H1 (cell line): ENCODE results near the gene LRRC37A3. TPM values are rescaled to one million over a fixed set of nuclear protein-coding genes. Genes with fewer than 3 reads are reported as not detected.
"Not testable (repeated sequence)": the region's sequence is repeated elsewhere in the genome, so short reads cannot be mapped to it uniquely, and the experiment has no call there.

Experiments
- CTCF ChIA-PET: fragments of 300-600 bp; sonication (Branson Sonifier 250); formaldehyde crosslinking; loops from one replicate; lab custom pipeline; 2021; ENCODE audit not compliant: partially characterized antibody; lab: Charles Lee
- POLR2A ChIA-PET: fragments of 300-600 bp; sonication (Branson Sonifier 250); formaldehyde crosslinking; loops from one replicate; lab custom pipeline; 2021; ENCODE audit warnings: inconsistent platforms; ENCODE audit not compliant: partially characterized antibody; lab: Charles Lee
- DNase-seq, 2 experiments: peaks; one replicate each; pipeline versions ENCODE4 v3.0.0 to v3.0.0-alpha.2; 2010 to 2022; ENCODE audit warnings: low spot score in 2 of 2, low read depth in 1 of 2, mixed read lengths in 1 of 2
- FAIRE-seq: peaks from 2 replicates; lab custom pipeline; 2011; peaks lifted over from hg19 to GRCh38; lab: Jason Lieb, UNC
- H2AFZ ChIP-seq: 2 replicates; pipeline ENCODE4 v1.8.1; 2012; ENCODE audit warnings: low read length, inconsistent platforms
- H2AK5ac ChIP-seq: 2 replicates; pipeline ENCODE4 v1.6.1; 2013; ENCODE audit warnings: low read depth, low read length
- H2BK120ac ChIP-seq: replicated peaks from 2 replicates; pipeline ENCODE3; 2013; ENCODE audit warnings: low read depth, low read length, inconsistent platforms
- H2BK12ac ChIP-seq: 2 replicates; pipeline ENCODE4 v1.6.1; 2013; ENCODE audit warnings: low read depth, low read length
- H2BK15ac ChIP-seq: 2 replicates; pipeline ENCODE4 v1.6.1; 2013; ENCODE audit warnings: low read length
- H2BK20ac ChIP-seq: 2 replicates; pipeline ENCODE4 v1.6.1; 2013; ENCODE audit warnings: low read length
- H2BK5ac ChIP-seq: 2 replicates; pipeline ENCODE4 v1.6.1; 2013; ENCODE audit warnings: low read depth, low read length
- H3K14ac ChIP-seq: 2 replicates; pipeline ENCODE4 v1.6.1; 2013; ENCODE audit warnings: inconsistent platforms; ENCODE audit not compliant: insufficient read length
- H3K18ac ChIP-seq: 2 replicates; pipeline ENCODE4 v1.6.1; 2013; ENCODE audit warnings: low read length; ENCODE audit errors: extremely low read depth
- H3K23ac ChIP-seq: 2 replicates; pipeline ENCODE4 v1.6.1; 2013; ENCODE audit warnings: inconsistent platforms; ENCODE audit not compliant: insufficient read length
- H3K23me2 ChIP-seq: 2 replicates; pipeline ENCODE4 v1.6.1; 2013; ENCODE audit warnings: low read depth, low read length
- H3K27ac ChIP-seq: 2 replicates; pipeline ENCODE4 v1.6.1; 2011; ENCODE audit warnings: low read depth, low read length, inconsistent platforms
- H3K27me3 ChIP-seq, 4 experiments: replicated peaks in 1 of 4; 1 replicate in 1 of 4; 2 replicates in 3 of 4; pipeline versions ENCODE4 v1.6.1 to v1.8.1; 2011 to 2013; ENCODE audit warnings: low read length in 3 of 4, mild to moderate bottlenecking in 3 of 4, inconsistent platforms in 2 of 4, mixed read lengths in 2 of 4, moderate library complexity in 1 of 4; ENCODE audit not compliant: control insufficient read depth in 3 of 4, insufficient read depth in 3 of 4; ENCODE audit errors: extremely low read depth in 1 of 4
- H3K36me3 ChIP-seq, 4 experiments: 2 replicates each; pipeline versions ENCODE4 v1.6.1 to v1.8.1; 2011 to 2013; ENCODE audit warnings: mild to moderate bottlenecking in 4 of 4, low read length in 3 of 4, moderate library complexity in 2 of 4, control low read depth in 1 of 4, inconsistent platforms in 1 of 4; ENCODE audit not compliant: insufficient read depth in 4 of 4, control insufficient read depth in 2 of 4
- H3K4ac ChIP-seq: replicated peaks from 2 replicates; pipeline ENCODE3; 2013; ENCODE audit warnings: low read length, low read depth, mixed read lengths, inconsistent platforms; ENCODE audit not compliant: insufficient read length
- H3K4me1 ChIP-seq, 4 experiments: replicated peaks in 1 of 4; 1 replicate in 1 of 4; 2 replicates in 3 of 4; pipeline versions ENCODE4 v1.6.1 to v1.8.1; 2011 to 2013; ENCODE audit warnings: low read length in 3 of 4, inconsistent platforms in 2 of 4, mixed read lengths in 1 of 4; ENCODE audit not compliant: insufficient read depth in 4 of 4, control insufficient read depth in 3 of 4
- H3K4me2 ChIP-seq, 2 experiments: 2 replicates each; pipeline versions ENCODE4 v1.6.1 to v1.8.1; 2011 to 2013; ENCODE audit warnings: low read depth in 2 of 2, low read length in 2 of 2, control low read depth in 1 of 2, inconsistent platforms in 1 of 2, mild to moderate bottlenecking in 1 of 2; ENCODE audit not compliant: insufficient read depth in 1 of 2
- H3K4me3 ChIP-seq, 4 experiments: fragments of 200-600, 300-600 bp in 1 of 4; sonication (generic), shearing (Covaris generic), sonication (Bioruptor Twin) in 1 of 4; 2 replicates each; pipeline versions ENCODE4 v1.5.1 to v1.8.1; 2011 to 2016; ENCODE audit warnings: low read length in 4 of 4, low read depth in 3 of 4, control low read depth in 2 of 4, inconsistent platforms in 2 of 4, mild to moderate bottlenecking in 2 of 4, mixed read lengths in 1 of 4, moderate library complexity in 1 of 4; ENCODE audit not compliant: insufficient read depth in 2 of 4; ENCODE audit errors: extremely low read depth in 1 of 4
- H3K56ac ChIP-seq: replicated peaks from 2 replicates; pipeline ENCODE3; 2013; ENCODE audit warnings: low read depth, mild to moderate bottlenecking, mixed read lengths, low read length, inconsistent platforms; ENCODE audit not compliant: insufficient read length
- H3K79me1 ChIP-seq: 2 replicates; pipeline ENCODE4 v1.6.1; 2013; ENCODE audit warnings: low read depth, low read length, control low read depth
- H3K79me2 ChIP-seq, 2 experiments: 2 replicates each; pipeline versions ENCODE4 v1.6.1 to v1.8.1; 2012 to 2013; ENCODE audit warnings: low read length in 2 of 2, mild to moderate bottlenecking in 2 of 2, inconsistent platforms in 1 of 2; ENCODE audit not compliant: insufficient read depth in 2 of 2, control insufficient read depth in 1 of 2
- H3K9ac ChIP-seq, 4 experiments: replicated peaks in 1 of 4; 1 replicate in 1 of 4; 2 replicates in 3 of 4; pipeline versions ENCODE4 v1.6.1 to v1.8.1; 2011 to 2013; ENCODE audit warnings: low read depth in 3 of 4, low read length in 3 of 4, control low read depth in 2 of 4, mild to moderate bottlenecking in 2 of 4, moderate library complexity in 2 of 4, inconsistent platforms in 1 of 4; ENCODE audit errors: extremely low read depth in 1 of 4
- H3K9me3 ChIP-seq, 2 experiments: 2 replicates each; pipeline versions ENCODE4 v1.6.1 to v1.8.1; 2012 to 2013; ENCODE audit warnings: mild to moderate bottlenecking in 2 of 2, moderate library complexity in 2 of 2, control low read depth in 1 of 2, inconsistent platforms in 1 of 2, low read depth in 1 of 2, low read length in 1 of 2, mixed read lengths in 1 of 2; ENCODE audit not compliant: insufficient read depth in 2 of 2
- H4K20me1 ChIP-seq, 2 experiments: replicated peaks in 1 of 2; 2 replicates each; pipeline versions ENCODE3 to v1.8.1; 2011 to 2013; ENCODE audit warnings: inconsistent platforms in 2 of 2, low read length in 2 of 2, mild to moderate bottlenecking in 1 of 2; ENCODE audit not compliant: insufficient read depth in 2 of 2, control insufficient read depth in 1 of 2
- H4K5ac ChIP-seq: 2 replicates; pipeline ENCODE4 v1.6.1; 2013; ENCODE audit warnings: low read length, low read depth, mixed read lengths, inconsistent platforms; ENCODE audit not compliant: insufficient read length
- H4K8ac ChIP-seq: 2 replicates; pipeline ENCODE4 v1.8.0; 2013; ENCODE audit warnings: mild to moderate bottlenecking, moderate library complexity, low read length, inconsistent platforms; ENCODE audit not compliant: insufficient read depth; ENCODE audit errors: extremely low read depth
- H4K91ac ChIP-seq: replicated peaks from 2 replicates; pipeline ENCODE3; 2013; ENCODE audit warnings: low read length, mixed read lengths, inconsistent platforms; ENCODE audit not compliant: insufficient read length
- WGBS, 2 experiments: shearing (Covaris generic) in 1 of 2; methylation state at CpG; one replicate each; pipeline versions ENCODE4 v1.1.6 to v1.1.7; 2013 to 2015; ENCODE audit warnings: low lambda C conversion rate in 2 of 2, mixed read lengths in 2 of 2, inconsistent platforms in 1 of 2, low coverage in 1 of 2, missing lambda C conversion rate in 1 of 2; ENCODE audit not compliant: insufficient replicate concordance in 2 of 2, insufficient coverage in 1 of 2, insufficient read length in 1 of 2; ENCODE audit errors: extremely low coverage in 1 of 2, missing lambda C conversion rate in 1 of 2; 5-methylcytosine and 5-hydroxymethylcytosine counted together
- polyA plus RNA-seq, 7 experiments: library from polyadenylated mRNA; depleted of rRNA in 3 of 7; stranded (reverse) in 5 of 7; unstranded in 2 of 7; fragments of >200 nt in 5 of 7; fragments of 200-250 nt in 2 of 7; gene quantifications; 1 replicate in 5 of 7; 2 replicates in 1 of 7; 4 replicates in 1 of 7; pipeline versions ENCODE4 v1.2.1 to v1.2.3, GENCODE V29; 2011 to 2013; ENCODE audit warnings: missing spikeins in 2 of 7, mixed read lengths in 2 of 7
- total RNA-seq: library from RNA; stranded (reverse); fragmentation: NEBNext Ultra II Directional; extraction: Animal tissue kit (Norgen Biotek cat#: 25700); gene quantifications from 2 replicates; pipeline ENCODE4 v1.2.1, GENCODE V29; 2021

LRRC37A3 gene
- total and polyA plus RNA-seq, 2 of the 8 experiments (the other 6 are each of a cell fraction or from before 2014, with no cell fraction given) = 2.7 to 9.4 TPM

- H3K9me3 ChIP-seq, H3K4me2 ChIP-seq, POLR2A ChIA-PET, H2AK5ac ChIP-seq, H2BK20ac ChIP-seq, H4K5ac ChIP-seq, H2AFZ ChIP-seq, H3K23ac ChIP-seq, H3K9ac ChIP-seq, H3K4ac ChIP-seq, H4K20me1 ChIP-seq, H3K27ac ChIP-seq, H3K18ac ChIP-seq, DNase-seq, H2BK15ac ChIP-seq, FAIRE-seq, H2BK5ac ChIP-seq, H4K8ac ChIP-seq, H2BK120ac ChIP-seq, H3K14ac ChIP-seq, H3K27me3 ChIP-seq, H3K4me1 ChIP-seq, H3K23me2 ChIP-seq, H3K4me3 ChIP-seq, H3K79me1 ChIP-seq, H2BK12ac ChIP-seq, H4K91ac ChIP-seq, H3K56ac ChIP-seq, H3K79me2 ChIP-seq, H3K36me3 ChIP-seq: not testable (repeated sequence)
- 83% methylated on average over 6 of the region's 6 CpGs; no CpG with 5 or more reads in 1 of the 2 experiments for WGBS, 2 experiments
- CTCF ChIA-PET = interaction anchor here (1.2 kb wide), 1 partner anchor 17 kb away, joined by 4 read pairs; no protein-coding TSS in a partner anchor
Observed at GRCh38 chr17:64923051-64923568, 3.8 kb upstream of the LRRC37A3 start.
